HL-60 (cell line): Measurements from ENCODE around the gene SARDH.

ENCODE experiments used
- CTCF ChIP-seq: IDR thresholded peaks from one replicate; pipeline ENCODE4 v1.5.1; 2011; ENCODE audit warnings: low read length, control low read depth, inconsistent platforms; ENCODE audit not compliant: insufficient read depth
- GABPA ChIP-seq: IDR thresholded peaks from 2 replicates; pipeline ENCODE4 v1.6.1; 2012; ENCODE audit warnings: low read depth
- POLR2AphosphoS5 ChIP-seq: IDR thresholded peaks from 2 replicates; pipeline ENCODE4 v1.6.1; 2012; ENCODE audit warnings: low read depth
- REST ChIP-seq: IDR thresholded peaks from 2 replicates; pipeline ENCODE4 v1.6.1; 2012; ENCODE audit warnings: low read depth; ENCODE audit not compliant: insufficient replicate concordance

GRCh38 chr9:133618726-133619125, 119.4 kb downstream of the SARDH start:
- TF ChIP-seq GABPA (no peak), CTCF (no peak), REST (no peak), POLR2AphosphoS5 (no peak)
